H9 (cell line): ENCODE results near the gene CFAP100. TPM values are rescaled to one million over a fixed set of nuclear protein-coding genes. Genes with fewer than 3 reads are reported as not detected.
A peak's percentile ranks its signal among the peaks of the same experiment; 100 is the strongest.

Experiments used
- DNase-seq: peaks from one replicate; pipeline ENCODE4 v3.0.0-alpha.2; 2017
- H2AFZ ChIP-seq: one replicate; pipeline ENCODE4 v1.6.1; 2013; ENCODE audit warnings: mild to moderate bottlenecking, low read length, control low read depth, moderate library complexity
- H2AK5ac ChIP-seq: 2 replicates; pipeline ENCODE4 v1.6.1; 2013; ENCODE audit warnings: low read length, control low read depth, mixed read lengths; ENCODE audit not compliant: insufficient read length
- H2BK120ac ChIP-seq: one replicate; pipeline ENCODE4 v1.6.1; 2013; ENCODE audit warnings: low read depth, mild to moderate bottlenecking, low read length, control low read depth, inconsistent platforms; ENCODE audit not compliant: poor library complexity, severe bottlenecking
- H2BK12ac ChIP-seq: 2 replicates; pipeline ENCODE4 v1.6.1; 2013; ENCODE audit warnings: low read length, control low read depth, mixed read lengths, low read depth; ENCODE audit not compliant: insufficient read length
- H2BK15ac ChIP-seq: 2 replicates; pipeline ENCODE4 v1.6.1; 2013; ENCODE audit warnings: low read depth, low read length, control low read depth
- H2BK20ac ChIP-seq: one replicate; pipeline ENCODE4 v1.6.1; 2013; ENCODE audit warnings: low read depth, mild to moderate bottlenecking, low read length, control low read depth, inconsistent platforms; ENCODE audit not compliant: poor library complexity, severe bottlenecking
- H2BK5ac ChIP-seq: 2 replicates; pipeline ENCODE4 v1.6.1; 2013; ENCODE audit warnings: low read length, control low read depth, mixed read lengths; ENCODE audit not compliant: insufficient read length
- H3K14ac ChIP-seq: 2 replicates; pipeline ENCODE4 v1.6.1; 2013; ENCODE audit warnings: low read length, control low read depth; ENCODE audit not compliant: insufficient read depth
- H3K18ac ChIP-seq: 2 replicates; pipeline ENCODE4 v1.6.1; 2013; ENCODE audit warnings: low read depth, mild to moderate bottlenecking, mixed read lengths, low read length, control low read depth; ENCODE audit not compliant: insufficient read length
- H3K23ac ChIP-seq: 2 replicates; pipeline ENCODE4 v1.6.1; 2013; ENCODE audit warnings: low read length, control low read depth, mixed read lengths, low read depth; ENCODE audit not compliant: insufficient read length
- H3K23me2 ChIP-seq: 2 replicates; pipeline ENCODE4 v1.6.1; 2013; ENCODE audit warnings: low read depth, mild to moderate bottlenecking, mixed read lengths, low read length, control low read depth; ENCODE audit not compliant: insufficient read length, poor library complexity, severe bottlenecking
- H3K27ac ChIP-seq: 2 replicates; pipeline ENCODE4 v1.5.1; 2013; ENCODE audit warnings: low read length, control low read depth, mixed read lengths, low read depth; ENCODE audit not compliant: insufficient read length
- H3K27me3 ChIP-seq: 2 replicates; pipeline ENCODE4 v1.6.1; 2013; ENCODE audit warnings: low read length, control low read depth, inconsistent platforms; ENCODE audit not compliant: insufficient read depth
- H3K4ac ChIP-seq: 2 replicates; pipeline ENCODE4 v1.6.1; 2013; ENCODE audit warnings: low read depth, mild to moderate bottlenecking, control low read depth, inconsistent platforms, low read length, moderate library complexity
- H3K4me1 ChIP-seq: 2 replicates; pipeline ENCODE4 v1.6.1; 2013; ENCODE audit warnings: low read length, control low read depth, inconsistent platforms; ENCODE audit not compliant: insufficient read depth
- H3K4me2 ChIP-seq: 2 replicates; pipeline ENCODE4 v1.6.1; 2013; ENCODE audit warnings: low read length, control low read depth, mixed read lengths; ENCODE audit not compliant: insufficient read length, insufficient read depth
- H3K56ac ChIP-seq: 2 replicates; pipeline ENCODE4 v1.6.1; 2013; ENCODE audit warnings: low read depth, mild to moderate bottlenecking, mixed read lengths, low read length, control low read depth; ENCODE audit not compliant: insufficient read length
- H3K79me1 ChIP-seq: 2 replicates; pipeline ENCODE4 v1.6.1; 2013; ENCODE audit warnings: low read depth, mild to moderate bottlenecking, moderate library complexity, low read length, control low read depth, inconsistent platforms; ENCODE audit not compliant: insufficient read depth, poor library complexity, severe bottlenecking
- H3K79me2 ChIP-seq: 2 replicates; pipeline ENCODE4 v1.6.1; 2013; ENCODE audit warnings: low read length, control low read depth, inconsistent platforms; ENCODE audit not compliant: insufficient read depth
- H3K9ac ChIP-seq: 2 replicates; pipeline ENCODE4 v1.6.1; 2013; ENCODE audit warnings: low read length, control low read depth, mixed read lengths; ENCODE audit not compliant: insufficient read length; ENCODE audit errors: extremely low read depth
- H3K9me3 ChIP-seq: one replicate; pipeline ENCODE4 v1.6.1; 2013; ENCODE audit warnings: low read depth, low read length, inconsistent platforms; ENCODE audit not compliant: control insufficient read depth
- H3T11ph ChIP-seq: one replicate; pipeline ENCODE4 v1.6.1; 2013; ENCODE audit warnings: mild to moderate bottlenecking, low read length, control low read depth, inconsistent platforms
- H4K20me1 ChIP-seq: one replicate; pipeline ENCODE4 v1.6.1; 2013; ENCODE audit not compliant: control insufficient read depth, insufficient read length, insufficient read depth
- H4K5ac ChIP-seq: 2 replicates; pipeline ENCODE4 v1.6.1; 2013; ENCODE audit warnings: low read depth, mild to moderate bottlenecking, mixed read lengths, low read length, control low read depth; ENCODE audit not compliant: insufficient read length
- H4K8ac ChIP-seq: replicated peaks from 2 replicates; pipeline ENCODE4 v1.6.1; 2013; ENCODE audit warnings: low read length, control low read depth, mixed read lengths, low read depth; ENCODE audit not compliant: insufficient read length
- H4K91ac ChIP-seq: 2 replicates; pipeline ENCODE4 v1.6.1; 2013; ENCODE audit warnings: low read depth, mild to moderate bottlenecking, moderate library complexity, mixed read lengths, low read length, control low read depth; ENCODE audit not compliant: insufficient read length
- H3K27ac Mint-ChIP-seq, 3 experiments: 2 replicates in 2 of 3; 3 replicates in 1 of 3; pipeline ENCODE4 v1.8.0; 2020 to 2021; ENCODE audit warnings: mixed read lengths in 3 of 3, mild to moderate bottlenecking in 1 of 3, moderate library complexity in 1 of 3
- H3K27me3 Mint-ChIP-seq: 2 replicates; pipeline ENCODE4 v1.8.0; 2021; ENCODE audit warnings: low read depth, mild to moderate bottlenecking, moderate library complexity, mixed read lengths
- H3K36me3 Mint-ChIP-seq, 3 experiments: 2 replicates in 2 of 3; 3 replicates in 1 of 3; pipeline ENCODE4 v1.8.0; 2020 to 2021; ENCODE audit warnings: low read depth in 3 of 3, mixed read lengths in 3 of 3; ENCODE audit not compliant: insufficient read depth in 1 of 3
- H3K4me1 Mint-ChIP-seq, 2 experiments: 2 replicates each; pipeline ENCODE4 v1.8.0; 2020; ENCODE audit warnings: mixed read lengths in 2 of 2
- H3K4me3 Mint-ChIP-seq, 2 experiments: 2 replicates in 1 of 2; 3 replicates in 1 of 2; pipeline ENCODE4 v1.8.0; 2020 to 2021; ENCODE audit warnings: mild to moderate bottlenecking in 2 of 2, mixed read lengths in 2 of 2, moderate library complexity in 1 of 2
- H3K9me3 Mint-ChIP-seq, 2 experiments: 2 replicates in 1 of 2; 3 replicates in 1 of 2; pipeline ENCODE4 v1.8.0; 2020; ENCODE audit warnings: mild to moderate bottlenecking in 2 of 2, mixed read lengths in 2 of 2, moderate library complexity in 1 of 2
- CTCF ChIP-seq: fragments of 200-600 bp; sonication (generic); conservative IDR thresholded peaks from 3 replicates; pipeline ENCODE4 v1.8.0; 2021; ENCODE audit warnings: antibody characterized with exemption, mild to moderate bottlenecking
- WGBS: extraction: QIAGEN DNeasy Blood & Tissue Kit; methylation state at CpG from one replicate; pipeline ENCODE4 v1.1.7; 2013; ENCODE audit warnings: missing lambda C conversion rate, low lambda C conversion rate, mixed read lengths; ENCODE audit not compliant: insufficient read length; ENCODE audit errors: extremely low coverage; 5-methylcytosine and 5-hydroxymethylcytosine counted together
- total RNA-seq: library from RNA; stranded (reverse); gene quantifications from 2 replicates; pipeline ENCODE4 v1.2.1, GENCODE V29; 2021

CFAP100 gene
- total RNA-seq, 1 experiment from 2014 or later = 0.44 TPM

DNA sequence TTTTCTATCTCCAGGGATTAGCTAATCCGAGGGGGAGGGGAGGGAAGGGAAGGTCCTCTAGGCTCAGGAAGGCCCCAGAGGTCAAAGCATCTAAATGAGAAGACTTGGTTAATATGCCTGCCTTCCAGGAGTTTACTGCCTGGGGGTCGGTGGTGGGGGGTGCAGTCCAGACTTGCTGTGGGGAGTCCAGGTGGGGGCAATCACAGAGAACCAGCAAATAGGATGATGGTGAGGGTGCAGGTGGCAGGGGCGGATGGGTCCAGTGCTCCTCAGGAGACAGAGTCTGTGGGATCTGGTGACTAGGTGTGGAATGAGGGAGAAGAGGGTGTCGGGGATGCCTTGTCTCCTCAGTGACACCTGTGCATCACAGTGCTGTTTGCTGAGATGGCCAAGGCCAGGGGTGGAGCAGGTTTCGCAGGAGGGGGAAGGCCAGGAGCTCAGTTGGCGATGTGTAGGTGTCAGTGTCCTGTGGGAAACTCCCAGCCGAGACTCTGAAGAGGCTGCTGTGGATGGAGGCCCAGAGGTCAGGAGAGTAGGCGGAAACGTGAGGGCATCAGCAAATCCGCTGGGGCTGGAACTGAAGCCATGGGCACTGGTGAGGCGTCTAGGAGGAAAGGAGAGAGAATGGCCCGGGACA, 8.1 kb downstream of the CFAP100 start:
- H3K23ac ChIP-seq = no peak overlapping the region
- no peak overlapping the region for H3K9ac ChIP-seq
- H4K5ac ChIP-seq = no peak overlapping the region
- Mint-ChIP-seq H3K36me3 (peaks cover 0 to 5% (median 0%) of the 10 kb centered on the region in 3 experiments; a peak in 1 of 7 replicates), H3K4me1 (peaks cover 17 to 21% of the 10 kb centered on the region in 2 experiments), H3K27ac (peak overlapping the region in 2 of 3 experiments; percentile 17 to 58; a peak in 2 of 7 replicates), H3K4me3 (no peak overlapping the region; a peak in 2 of 5 replicates), H3K27me3 (peaks cover 9% of the 10 kb centered on the region), H3K9me3 (no peaks in the 10 kb centered on the region)
- no peak overlapping the region for H2BK120ac ChIP-seq
- H2BK15ac ChIP-seq = no peak overlapping the region
- H2BK5ac ChIP-seq = no peak overlapping the region
- H2BK20ac ChIP-seq = no peak overlapping the region
- H3K79me2 ChIP-seq = no peaks in the 10 kb centered on the region
- H2BK12ac ChIP-seq = no peak overlapping the region
- H3K4ac ChIP-seq = no peak overlapping the region
- no peaks in the 10 kb centered on the region for H3K23me2 ChIP-seq
- H4K20me1 ChIP-seq = no peaks in the 10 kb centered on the region
- no peak overlapping the region for H4K91ac ChIP-seq
- DNase-seq = no peak
- H2AK5ac ChIP-seq = no peak overlapping the region
- H3K79me1 ChIP-seq = no peaks in the 10 kb centered on the region
- H3K18ac ChIP-seq = no peak overlapping the region
- H3K9me3 ChIP-seq = no peaks in the 10 kb centered on the region
- no peak overlapping the region for H3K27ac ChIP-seq
- no peak overlapping the region for H2AFZ ChIP-seq
- no CpG with 5 or more reads among the region's 12 CpGs for WGBS
- no peak overlapping the region for H3K4me2 ChIP-seq
- no peak overlapping the region for H3K14ac ChIP-seq
- no peak overlapping the region for H3K56ac ChIP-seq
- no peaks in the 10 kb centered on the region for H3K27me3 ChIP-seq
- no peaks in the 10 kb centered on the region; the same call in 1 of the 2 replicates for H3K4me1 ChIP-seq
- H3T11ph ChIP-seq = no peak overlapping the region
- no peak overlapping the region for H4K8ac ChIP-seq
- no peak for TF ChIP-seq CTCF
